Posterior cingulate gyrus (tissue), 11 donors: ENCODE measurements around the gene PRELP.
"Not testable (repeated sequence)": the region's sequence is repeated elsewhere in the genome, so short reads cannot be mapped to it uniquely, and the experiment has no call there.

Experiments used
- DNase-seq, 10 donors: peaks; one replicate each; pipeline versions ENCODE4 v3.0.0 to v3.0.0-alpha.2; 2020 to 2021; ENCODE audit warnings: mixed read lengths in 3 of 10
- intact Hi-C: fragments of 100-400 bp; cut with DNase I; formaldehyde crosslinking; loops from one replicate; pipeline ENCODE4 v1.15.1; 2023

PRELP gene

DNA sequence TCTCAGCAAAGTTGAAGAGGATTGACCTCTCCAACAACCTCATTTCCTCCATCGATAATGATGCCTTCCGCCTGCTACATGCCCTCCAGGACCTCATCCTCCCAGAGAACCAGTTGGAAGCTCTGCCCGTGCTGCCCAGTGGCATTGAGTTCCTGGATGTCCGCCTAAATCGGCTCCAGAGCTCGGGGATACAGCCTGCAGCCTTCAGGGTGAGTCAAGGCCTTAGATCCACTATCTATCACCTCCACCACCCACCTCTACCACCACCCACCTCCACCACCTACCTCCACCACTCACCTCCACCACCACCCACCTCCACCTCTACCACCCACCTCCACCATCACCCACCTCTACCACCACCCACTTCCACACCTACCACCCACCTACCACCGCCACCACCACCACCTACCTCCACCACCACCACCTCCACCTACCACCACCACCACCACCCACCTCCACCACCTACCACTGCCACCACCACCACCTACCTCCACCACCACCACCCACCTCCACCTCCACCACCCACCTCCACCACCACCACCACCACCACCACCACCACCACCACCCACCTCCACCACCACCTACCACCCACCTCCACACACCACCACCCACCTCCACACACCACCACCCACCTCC, 24.2 kb downstream of the PRELP start:
- no peak for DNase-seq
- intact Hi-C loops, result no loop called here

DNA sequence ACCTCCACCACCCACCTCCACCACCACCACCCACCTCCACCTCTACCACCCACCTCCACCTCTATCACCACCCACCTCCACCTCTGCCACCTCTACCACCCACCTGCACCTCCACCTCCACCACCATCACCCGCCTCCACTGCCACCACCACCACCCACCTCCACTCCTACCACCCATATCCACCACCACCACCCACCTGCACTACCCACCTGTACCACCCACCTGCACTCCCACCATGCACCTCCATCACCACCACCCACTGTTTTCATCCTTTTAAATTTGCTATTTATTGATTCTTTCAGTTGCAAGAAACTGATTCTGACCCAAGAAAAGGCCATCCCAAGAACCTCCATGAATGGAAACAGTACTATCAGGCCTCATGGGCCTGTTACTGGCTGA, 24.7 kb downstream of the PRELP start:
- intact Hi-C loops, result no loop called here
- no peak for DNase-seq

DNA sequence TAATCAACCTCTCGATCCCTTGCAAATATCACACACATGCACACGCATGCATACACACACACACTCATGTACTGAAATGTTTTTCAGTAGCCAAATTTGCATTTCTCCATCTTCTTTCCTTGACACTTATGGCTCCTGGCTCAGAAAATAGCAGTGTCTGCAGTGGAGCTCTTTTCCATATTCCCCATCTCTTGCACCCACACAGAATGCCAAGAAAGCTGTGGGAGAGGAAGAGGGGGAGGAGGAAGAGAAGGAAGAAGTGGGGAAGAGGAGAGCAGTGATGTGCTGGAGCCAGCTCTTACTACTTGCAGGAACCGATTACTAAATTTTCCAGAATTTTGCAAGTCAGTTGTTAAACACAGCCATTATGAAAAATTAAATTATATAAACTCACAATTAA, 28.2 kb downstream of the PRELP start:
- no peak for DNase-seq
- intact Hi-C loops, result loop anchor here (1.0 to 2.0 kb wide), 2 partner anchors 125 to 198 kb away; no protein-coding TSS in a partner anchor

DNA sequence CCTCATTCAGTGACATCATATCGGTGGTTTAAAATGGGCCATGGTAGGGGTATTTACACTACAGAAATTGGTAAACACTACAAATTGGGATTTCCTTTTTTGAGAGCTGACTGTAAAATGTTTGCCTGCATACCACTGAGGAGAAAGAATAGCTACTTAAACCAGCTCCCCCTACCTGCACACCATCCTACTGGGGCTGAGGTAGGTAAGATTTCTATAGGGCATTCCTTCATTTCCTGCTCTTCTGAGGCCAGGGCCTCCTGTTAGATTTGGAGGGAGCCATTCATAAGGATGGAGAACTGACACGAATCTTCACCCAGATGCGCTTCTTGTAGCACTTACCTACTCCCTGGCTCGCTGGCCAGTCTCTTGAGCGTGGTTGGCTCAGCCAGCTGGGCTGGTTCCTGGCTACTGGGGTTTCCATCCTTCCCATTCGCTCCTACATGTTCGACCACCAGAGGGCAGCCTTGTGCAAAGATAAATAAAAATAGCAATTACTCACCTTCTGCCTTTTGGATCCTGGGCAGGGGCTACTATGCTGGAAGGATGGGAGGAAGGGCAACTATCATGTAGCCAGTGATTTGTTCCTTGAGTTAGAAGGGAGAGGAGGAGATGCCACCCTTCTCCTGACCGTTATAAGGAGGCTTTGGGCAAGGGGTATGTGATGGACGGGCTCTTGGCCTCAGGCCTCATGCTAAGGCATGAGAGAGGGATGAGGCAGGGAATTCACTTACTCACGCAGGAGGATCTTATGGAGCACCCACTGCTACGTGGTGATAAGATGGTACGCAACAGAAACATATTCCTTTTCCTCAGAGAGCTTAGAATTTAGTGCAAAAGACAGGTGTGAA, 29.0 kb downstream of the PRELP start:
- intact Hi-C loops, result loop anchor here (1.0 to 2.0 kb wide), 2 partner anchors 124 to 198 kb away; no protein-coding TSS in a partner anchor
- peak; percentile 43 to 95 (median 82) for DNase-seq

DNA sequence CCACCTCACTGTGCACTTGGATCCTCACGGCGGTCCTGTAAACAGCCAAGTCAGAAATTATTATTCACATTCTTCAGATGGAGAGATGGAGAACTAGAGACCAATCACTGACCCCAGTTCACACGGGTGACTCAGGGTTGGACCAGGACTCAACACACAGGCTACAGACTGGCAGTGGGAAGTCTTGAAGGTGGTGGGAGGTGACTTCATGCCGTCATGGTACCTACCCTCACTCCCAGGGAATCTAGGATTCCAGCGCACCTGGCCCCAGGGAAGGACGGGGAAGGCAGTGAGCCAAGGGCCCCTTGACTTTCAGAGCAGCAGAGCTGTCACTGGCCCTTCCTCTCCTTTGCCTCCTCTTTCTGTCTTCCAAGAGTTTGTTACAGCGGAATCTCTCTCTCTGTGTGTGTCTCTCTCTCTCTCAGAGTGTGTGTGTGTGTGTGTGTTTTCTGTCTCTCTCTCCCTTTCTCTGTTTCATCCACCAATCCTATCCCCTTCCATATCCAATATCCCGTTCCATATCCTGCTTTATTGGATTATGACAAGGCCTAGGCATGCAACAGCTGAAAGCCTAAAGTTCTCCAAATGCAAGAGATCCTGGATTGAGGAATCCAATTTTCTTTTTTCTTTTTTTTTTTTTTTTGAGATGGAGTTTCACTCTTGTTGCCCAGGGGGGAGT, 30.1 kb downstream of the PRELP start:
- no peak for DNase-seq
- intact Hi-C loops, result loop anchor here (2.0 kb wide), 1 partner anchor 123 kb away; no protein-coding TSS in a partner anchor

DNA sequence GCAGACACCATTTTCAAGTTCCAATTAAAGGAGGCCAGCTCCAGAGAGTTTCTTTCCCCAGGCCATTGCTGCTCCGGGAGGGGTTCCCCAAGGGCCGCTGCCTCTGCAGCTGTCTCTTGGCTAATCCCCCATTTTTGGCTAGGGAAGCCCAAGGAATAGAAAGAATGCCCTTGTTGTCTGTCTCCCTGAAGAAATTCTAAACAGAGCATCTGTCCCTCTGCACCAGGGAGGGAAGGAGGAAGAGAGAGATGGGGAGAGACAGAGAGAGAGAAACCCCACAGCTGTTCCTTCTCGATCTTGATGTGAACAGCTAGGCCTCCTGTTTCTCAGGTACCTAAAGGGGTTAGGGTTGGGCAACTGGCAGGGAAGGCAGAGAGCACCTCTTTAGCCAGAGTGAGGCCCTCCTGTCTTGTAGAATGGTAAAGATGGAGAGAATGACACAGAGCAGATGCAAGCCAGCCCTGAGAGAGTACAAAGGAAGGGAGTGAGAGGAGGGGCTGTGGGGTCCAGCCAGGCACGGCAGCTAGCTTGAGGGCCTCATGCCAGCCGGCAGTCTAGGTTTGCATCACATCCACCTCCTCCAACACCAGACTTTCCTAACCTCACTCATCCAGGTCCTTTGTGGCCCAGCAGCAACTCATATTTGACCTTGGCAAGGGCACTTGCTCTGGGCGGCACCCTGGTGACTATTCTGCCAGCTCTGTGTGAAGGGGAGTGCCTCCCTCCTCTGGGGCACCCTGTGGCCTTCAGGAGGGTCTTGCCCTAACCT, 31.4 kb downstream of the PRELP start:
- no peak for DNase-seq
- intact Hi-C loops, result no loop called here

DNA sequence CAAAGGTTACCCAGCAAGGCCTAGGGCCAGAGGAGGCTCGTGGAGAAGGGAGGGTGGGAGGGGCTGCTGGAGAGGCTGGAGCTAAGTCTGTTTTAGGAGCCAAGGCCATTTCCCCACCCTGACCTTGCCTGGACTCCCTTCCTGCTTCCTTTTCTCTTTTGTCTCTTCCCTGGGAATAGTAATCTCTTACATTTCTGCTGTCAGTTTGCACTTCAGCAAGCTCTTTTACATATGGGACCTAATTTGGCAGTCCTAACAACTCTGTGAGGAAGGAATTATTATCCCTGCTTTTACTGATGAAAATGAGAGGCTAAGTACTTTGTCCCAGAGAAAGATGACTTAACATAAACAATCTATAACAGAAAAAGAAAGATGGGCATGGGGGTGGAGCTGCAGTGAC, 32.2 kb downstream of the PRELP start:
- no peak for DNase-seq
- intact Hi-C loops, result no loop called here

DNA sequence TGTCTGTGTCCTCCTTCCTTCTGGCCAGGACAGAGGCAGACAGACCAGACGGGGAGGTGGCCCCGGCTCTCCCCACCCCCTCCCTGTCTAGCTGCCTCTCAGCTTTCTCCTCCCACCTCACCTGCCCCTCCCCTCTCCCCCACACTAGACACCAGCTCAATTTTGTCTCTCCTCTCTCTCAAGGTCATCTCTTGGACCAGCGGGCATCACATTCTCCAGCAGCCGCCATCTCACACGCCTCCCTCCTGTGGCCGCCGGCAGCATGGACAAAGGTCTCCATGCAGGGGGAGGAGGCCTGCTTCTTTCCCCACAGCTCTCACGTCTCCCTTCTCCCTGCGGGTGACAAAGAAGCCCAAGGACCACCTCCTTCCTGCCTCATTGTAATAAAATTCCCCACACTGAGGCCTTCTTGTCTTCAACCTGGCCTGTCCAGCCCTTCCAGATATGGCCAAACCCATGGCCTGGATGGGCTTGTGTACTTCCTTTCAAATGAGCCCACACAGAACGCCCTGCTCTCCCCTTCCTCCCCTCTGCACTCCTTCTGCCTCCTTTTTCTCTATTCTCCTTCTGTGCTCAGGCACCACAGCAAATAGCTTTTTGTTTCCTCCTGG, 33.0 kb downstream of the PRELP start:
- DNase-seq, result peak in 1 of 10 donors; percentile 72
- intact Hi-C loops, result no loop called here

DNA sequence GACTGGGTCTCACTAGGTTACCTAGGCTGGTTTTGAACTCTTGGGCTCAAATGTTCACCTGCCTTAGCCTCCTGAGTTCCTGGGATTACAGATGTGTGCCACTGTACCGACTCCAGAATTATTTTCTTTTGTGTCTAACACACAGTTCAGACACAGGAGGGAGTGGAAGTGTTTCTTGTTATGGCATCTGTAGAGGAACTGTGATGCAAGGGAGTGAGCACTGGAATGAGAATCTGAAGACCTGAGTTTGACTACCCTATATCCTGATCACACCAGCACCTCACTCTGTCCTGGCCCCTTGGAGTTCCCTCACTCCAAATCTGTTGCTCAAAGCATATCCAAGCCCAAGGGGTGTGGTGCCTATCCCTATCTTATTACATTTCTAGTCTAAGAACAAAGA, 33.5 kb downstream of the PRELP start:
- intact Hi-C loops, result no loop called here

DNA sequence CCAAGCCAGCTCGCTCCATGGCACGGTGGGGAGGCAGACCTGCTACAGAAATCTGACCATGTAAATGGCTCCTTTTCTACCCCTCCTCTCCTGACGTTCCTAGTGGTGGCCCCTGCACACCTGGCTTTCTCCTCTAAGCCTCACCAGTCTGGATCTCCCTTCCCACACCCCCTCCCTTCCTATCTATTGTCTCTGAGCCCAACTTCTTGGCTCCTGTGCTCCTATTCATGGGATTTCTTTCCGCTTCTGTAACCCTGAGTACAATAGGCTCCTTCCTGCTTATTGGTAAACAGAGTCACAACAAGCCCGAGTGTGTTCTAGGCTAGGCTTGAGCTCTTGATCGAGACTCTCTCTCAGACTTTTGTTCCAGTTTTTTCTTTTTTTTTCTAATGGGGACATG, 35.9 kb downstream of the PRELP start:
- no peak for DNase-seq
- intact Hi-C loops, result no loop called here

More for the DNA sequence above, 33.5 kb downstream of the PRELP start:
- no peak for DNase-seq

DNA sequence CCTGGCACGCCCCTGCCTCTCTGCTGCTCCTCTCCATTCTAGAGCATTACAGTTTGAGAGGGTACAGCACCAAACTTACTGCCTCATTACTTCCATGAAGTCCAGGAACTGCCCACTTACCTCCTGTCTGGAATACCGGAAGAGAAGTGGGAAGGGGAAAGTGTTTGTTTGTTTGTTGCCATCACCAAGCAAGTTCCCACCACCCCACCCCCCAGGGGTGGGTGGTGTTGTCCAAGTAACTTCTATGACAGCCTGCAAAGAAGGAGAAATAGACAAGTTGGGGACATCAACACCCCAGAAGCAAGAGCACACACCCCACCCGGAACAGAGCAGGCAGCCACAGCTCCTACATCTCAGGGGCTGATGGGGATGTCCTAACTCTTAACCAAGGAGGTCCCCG, 36.3 kb downstream of the PRELP start:
- intact Hi-C loops, result no loop called here
- no peak for DNase-seq

DNA sequence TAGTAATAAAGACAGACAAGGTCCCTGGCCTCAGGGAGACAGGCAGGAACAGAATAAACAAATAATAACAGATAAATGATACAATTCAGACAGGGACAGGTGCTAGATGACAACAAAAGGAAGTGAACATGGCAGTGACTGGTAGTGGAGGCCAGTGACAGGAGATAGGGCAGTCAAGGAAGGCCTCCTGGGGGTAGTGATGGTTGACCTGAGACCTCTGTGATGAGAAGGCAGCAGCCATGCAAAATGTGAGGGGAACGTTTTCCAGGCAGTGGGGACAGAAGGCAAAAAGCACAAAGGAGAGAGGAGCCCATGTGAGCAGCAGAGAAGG, 36.9 kb downstream of the PRELP start:
- intact Hi-C loops, result no loop called here
- peak in 1 of 10 donors; percentile 43 for DNase-seq

DNA sequence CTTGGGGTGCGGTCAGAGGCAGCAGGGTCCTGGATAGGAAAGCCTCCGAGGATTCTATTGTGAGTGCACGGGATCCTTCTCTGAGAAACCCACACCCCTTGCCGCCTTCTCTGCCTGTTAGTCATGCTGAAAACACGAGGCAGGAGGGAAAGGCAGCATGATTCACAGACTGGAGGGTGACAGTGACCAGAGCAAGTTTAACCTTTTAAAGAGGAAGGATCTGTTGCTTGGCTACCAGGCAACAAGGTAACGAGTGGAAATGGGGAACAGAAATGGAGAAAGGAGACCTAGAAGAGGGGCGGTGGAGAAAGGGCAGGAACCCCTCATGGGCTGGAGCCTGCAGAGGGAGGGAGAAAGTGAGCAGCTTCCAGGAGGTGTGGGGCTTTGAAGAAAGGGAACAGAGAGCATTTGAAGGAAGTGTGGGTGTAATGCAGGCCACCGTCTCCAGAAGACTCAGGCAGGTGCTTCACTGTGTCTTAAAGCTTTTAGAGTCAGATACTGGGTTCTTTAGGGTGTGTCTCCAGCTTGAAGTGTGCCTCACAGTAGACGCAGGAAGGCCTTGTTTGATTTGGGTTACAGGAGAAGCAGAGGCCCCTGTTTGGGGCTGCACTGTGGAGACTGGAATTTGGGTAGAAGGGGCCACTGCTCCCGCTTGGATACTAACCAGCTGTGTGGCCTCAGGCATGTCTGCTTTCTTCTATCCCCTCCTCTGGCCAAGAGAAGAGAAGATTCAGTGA, 37.4 kb downstream of the PRELP start:
- intact Hi-C loops, result no loop called here
- DNase-seq, result peak in 1 of 10 donors; percentile 26

DNA sequence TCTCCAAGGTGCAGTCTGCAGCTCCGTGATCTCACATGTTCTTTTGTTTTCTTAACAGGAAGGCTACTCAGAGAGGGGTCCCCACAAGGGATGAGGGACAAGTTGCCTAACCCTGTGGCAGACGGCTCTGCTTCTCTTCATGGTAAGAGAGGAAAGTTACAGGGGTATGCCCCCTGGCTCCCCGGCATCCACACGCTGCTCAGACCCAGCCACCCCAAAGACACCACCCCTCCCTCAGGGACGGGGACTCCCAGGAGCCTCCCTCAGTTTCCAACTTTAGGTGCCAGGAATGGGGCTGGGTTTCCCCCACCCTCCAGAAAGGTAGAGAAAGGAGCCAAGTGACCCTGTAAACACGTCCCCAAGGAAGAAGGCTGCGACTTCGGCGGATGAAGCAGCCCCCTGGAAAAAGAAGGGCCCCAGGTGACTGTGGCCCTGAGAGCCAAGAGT, 38.0 kb downstream of the PRELP start:
- DNase-seq, result no peak
- intact Hi-C loops, result no loop called here

DNA sequence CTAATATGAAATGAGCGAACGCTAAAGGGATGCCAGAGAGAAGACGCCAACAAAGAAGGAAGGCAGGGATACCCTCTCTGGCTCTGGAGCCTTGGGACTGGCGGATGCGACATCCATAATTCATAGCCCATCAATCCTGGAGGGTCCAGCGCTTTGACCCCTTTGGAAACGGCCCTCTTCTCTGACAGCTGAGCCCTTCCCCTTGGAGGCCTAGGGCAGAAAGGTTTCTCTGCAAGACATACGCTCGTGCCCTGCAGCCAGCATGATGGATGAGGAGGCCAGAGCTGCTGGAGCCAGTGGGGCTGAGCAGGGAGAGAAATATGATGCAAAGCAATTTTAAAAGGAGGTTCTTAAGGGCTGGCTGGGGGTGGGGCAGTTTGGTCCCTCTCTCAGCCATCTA, 40.6 kb downstream of the PRELP start:
- DNase-seq, result peak in 1 of 10 donors; percentile 20
- intact Hi-C loops, result no loop called here

DNA sequence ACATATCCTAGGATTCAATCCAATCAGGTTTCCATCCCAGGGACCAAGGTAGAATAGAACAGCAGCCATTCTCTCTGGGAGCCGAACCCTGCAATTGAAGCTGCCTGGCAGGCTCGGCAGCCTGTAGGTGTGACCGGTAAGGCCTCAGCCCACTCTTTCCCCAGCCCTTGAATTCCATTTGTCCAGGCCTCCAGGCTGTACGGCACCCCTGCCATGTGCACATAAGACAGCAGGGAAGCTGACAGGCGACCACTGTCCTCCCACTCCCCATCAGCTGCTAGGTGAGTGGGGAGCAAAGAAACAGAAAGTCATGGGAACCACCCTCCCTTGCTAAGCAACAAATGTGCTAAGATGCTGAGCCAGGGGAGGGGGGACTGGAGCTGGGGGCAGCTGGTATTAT, 41.3 kb downstream of the PRELP start:
- DNase-seq, result peak in 1 of 10 donors; percentile 43
- intact Hi-C loops, result no loop called here

DNA sequence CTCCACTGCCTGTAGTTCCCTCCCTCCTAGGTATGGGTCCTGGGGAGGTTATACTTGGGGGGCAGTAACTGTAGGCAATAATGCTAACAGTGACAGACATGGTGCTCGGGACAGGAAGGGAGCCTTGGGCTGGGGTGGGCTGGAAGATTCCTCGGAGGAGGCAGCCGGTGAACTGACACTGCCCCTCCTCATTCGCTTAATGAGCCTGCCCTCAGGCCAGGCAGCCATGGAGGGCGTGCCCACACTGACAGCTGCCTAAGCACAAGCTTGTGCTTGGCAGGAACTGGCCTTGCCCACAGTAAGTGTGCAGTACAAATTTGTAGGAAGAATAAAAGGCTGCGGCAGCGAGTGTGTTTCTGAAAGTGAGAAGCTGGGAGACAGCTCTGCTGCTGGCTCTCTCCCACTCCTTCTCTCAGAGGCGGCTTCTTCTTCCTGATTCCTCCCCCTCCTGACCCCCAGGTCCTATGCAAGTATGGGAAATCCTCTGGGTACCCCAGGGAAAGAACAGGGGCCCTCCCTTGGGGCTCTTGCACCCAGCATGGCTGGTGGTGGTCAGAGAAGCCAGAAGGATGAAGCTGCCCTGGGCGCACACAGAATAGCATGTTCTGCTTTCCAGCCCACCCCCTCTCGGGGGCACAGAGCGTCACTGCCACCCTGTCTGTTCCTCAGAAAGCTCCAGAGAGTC, 42.0 kb downstream of the PRELP start:
- peak in 1 of 10 donors; percentile 70 for DNase-seq
- intact Hi-C loops, result no loop called here

DNA sequence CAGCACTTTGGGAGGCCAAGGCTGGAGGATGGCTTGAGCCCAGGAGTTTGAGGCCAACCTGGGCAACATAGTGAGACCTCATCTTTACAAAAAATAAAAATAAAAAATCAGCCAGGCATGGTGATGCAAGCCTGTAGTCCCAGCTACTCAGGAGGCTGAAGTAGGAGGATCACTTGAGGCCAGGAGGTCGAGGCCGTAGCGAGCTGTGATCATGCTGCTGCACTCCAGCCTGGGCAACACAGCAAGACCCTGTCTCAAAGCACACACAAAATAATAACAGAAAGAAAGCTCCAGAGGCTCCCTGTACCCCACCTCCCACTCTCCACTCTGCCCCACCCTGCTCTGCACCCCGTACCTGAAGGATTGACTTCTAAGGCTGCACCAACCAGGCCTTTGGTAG, 42.5 kb downstream of the PRELP start:
- intact Hi-C loops, result not testable (repeated sequence)
- peak in 1 of 10 donors; percentile 29 for DNase-seq

DNA sequence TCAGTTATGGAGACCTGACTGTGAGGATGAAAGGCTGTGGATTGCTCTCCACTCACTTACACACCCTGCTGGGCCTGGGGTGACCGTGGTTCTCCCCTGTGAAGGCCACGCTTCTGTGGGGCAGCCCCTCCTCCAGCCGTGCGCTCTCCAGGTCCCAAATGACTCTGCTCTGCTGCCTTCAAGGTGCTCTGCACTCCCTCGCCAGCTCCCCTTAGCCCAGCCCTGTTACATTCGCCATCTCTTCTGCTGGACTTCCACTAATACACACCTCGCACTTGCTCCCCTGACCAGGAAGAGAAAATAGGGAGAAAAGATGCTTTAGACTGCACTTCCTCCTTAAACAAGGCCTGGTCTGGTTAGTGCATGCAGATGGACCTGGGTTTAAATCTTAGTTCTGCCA, 42.9 kb downstream of the PRELP start:
- peak in 1 of 10 donors; percentile 29 for DNase-seq
- intact Hi-C loops, result no loop called here
